ENCODE measurements around the gene POLL.
A peak's percentile ranks its signal among the peaks of the same experiment; 100 is the strongest.

POLL gene

GRCh38 chr10:101573885-101574753 lies 13.9 kb downstream of the POLL start:
- DNase-seq (ENCODE audit: low spot score), result no peak

GRCh38 chr10:101572785-101573184 lies 15.3 kb downstream of the POLL start:
- DNase-seq (ENCODE audit: low spot score), result no peak

- no peak for DNase-seq (ENCODE audit: low spot score)
Measured at GRCh38 chr10:101572126-101572525, 15.9 kb downstream of the POLL start.

DNA sequence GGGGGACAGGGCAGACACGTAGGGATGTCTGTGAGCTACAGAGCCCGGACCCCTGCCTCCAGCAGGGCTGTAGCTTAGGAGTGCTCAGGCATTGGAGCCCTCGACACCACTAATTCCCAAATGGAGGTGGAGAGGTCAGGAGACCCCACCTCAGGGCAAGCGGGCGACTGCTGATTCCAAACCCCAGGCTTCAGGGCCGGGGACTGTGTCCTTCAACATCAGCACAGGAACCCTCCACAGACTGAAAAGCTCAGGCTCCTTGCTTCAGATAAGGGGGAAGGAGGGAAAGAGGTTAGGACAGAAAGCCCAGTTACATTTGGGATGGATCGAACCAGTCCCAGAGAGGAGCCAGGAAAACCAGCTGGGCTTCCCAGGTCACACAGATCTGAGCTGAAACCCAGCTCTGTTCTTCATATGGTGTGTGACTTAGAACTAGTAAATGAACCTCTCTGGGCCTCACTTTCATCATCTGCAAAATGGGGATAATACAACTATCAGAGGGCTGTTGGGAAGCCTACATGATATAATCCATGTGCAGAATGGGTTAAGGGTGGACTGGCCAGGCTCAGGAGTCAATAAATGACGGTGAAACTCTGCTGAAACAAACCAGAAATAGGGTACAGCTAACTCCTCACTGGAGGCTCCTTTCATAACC lies 16.7 kb downstream of the POLL start:
- no peak for DNase-seq (ENCODE audit: low spot score)

- DNase-seq (ENCODE audit: low spot score), result peak; percentile 52
Measured at GRCh38 chr10:101570428-101571270, 17.4 kb downstream of the POLL start.

- DNase-seq (ENCODE audit: low spot score), result peak; percentile 89
Measured at GRCh38 chr10:101569622-101570427, 18.2 kb downstream of the POLL start.

GRCh38 chr10:101569323-101569621 lies 18.8 kb downstream of the POLL start:
- DNase-seq (ENCODE audit: low spot score), result no peak

DNA sequence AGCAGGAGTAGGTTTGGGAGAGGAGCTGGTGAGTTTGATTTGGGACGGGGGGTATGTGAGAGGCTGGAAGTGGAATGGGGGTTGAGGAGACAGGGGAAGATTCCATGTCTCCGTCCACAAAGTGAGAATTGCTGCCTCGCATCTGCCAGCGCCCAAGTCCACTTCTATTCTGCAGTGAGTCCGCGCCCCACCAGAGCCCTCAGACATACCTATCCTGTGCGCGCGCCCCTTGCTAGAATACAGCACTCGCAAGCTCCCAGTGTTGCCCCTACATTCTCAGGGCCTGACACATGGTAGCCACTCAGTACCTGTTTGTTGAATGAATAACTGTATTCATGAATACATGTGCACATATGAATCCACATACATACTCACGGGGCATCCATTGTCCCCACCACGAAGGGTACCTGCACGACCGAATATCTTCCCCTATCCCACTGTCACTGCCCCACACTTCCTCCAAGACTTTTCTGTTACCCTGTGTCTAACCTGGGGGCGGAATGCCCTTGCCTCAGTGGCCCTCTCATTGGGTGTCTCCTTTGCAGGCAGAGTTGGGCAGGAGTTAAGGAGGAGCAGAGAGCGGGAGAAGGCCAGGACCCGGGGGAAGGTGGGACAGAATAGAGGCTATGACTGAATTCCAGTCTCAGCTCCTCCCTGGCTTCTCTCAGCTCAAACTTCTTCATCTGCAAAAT lies 19.9 kb downstream of the POLL start:
- DNase-seq (ENCODE audit: low spot score), result no peak

DNA sequence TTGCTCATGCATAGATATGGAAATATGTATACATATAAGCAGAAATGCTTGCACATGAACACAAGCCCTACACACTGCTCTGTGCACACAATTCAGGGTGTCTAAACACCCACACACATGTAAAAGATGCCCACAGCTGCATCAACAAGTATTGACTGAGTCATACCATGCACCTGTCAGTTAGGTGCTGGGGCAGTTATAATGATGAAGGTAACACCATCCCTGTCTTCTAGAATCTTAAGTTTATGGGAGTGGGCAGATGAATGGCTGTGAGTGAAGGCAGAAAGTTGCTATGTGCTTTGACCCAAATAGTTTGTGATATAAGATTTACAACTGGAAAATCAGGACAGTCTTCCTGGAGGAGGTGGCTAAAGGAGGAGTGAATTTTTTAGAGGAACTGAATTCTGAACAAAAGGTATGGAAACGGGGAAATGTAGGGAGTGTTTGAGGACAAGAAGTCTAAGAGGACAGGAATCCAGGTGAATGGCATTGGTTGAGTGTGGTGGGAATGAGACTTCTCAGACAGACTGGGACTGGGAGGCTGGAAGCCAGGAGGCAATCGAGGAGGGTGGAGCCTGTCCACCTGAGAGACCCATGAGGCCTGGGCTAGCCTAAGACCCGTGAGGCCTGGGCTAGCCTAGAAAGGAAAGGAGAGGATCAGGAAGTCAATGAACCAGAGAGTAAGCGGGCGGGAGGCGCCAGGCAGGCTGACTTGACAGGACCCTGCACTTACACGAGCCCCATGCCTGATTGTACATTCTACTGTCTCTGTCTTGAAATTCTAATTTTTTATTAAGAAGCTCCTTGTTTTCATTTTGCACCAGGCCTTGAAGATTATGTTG lies 20.7 kb downstream of the POLL start:
- no peak for DNase-seq (ENCODE audit: low spot score)

DNA sequence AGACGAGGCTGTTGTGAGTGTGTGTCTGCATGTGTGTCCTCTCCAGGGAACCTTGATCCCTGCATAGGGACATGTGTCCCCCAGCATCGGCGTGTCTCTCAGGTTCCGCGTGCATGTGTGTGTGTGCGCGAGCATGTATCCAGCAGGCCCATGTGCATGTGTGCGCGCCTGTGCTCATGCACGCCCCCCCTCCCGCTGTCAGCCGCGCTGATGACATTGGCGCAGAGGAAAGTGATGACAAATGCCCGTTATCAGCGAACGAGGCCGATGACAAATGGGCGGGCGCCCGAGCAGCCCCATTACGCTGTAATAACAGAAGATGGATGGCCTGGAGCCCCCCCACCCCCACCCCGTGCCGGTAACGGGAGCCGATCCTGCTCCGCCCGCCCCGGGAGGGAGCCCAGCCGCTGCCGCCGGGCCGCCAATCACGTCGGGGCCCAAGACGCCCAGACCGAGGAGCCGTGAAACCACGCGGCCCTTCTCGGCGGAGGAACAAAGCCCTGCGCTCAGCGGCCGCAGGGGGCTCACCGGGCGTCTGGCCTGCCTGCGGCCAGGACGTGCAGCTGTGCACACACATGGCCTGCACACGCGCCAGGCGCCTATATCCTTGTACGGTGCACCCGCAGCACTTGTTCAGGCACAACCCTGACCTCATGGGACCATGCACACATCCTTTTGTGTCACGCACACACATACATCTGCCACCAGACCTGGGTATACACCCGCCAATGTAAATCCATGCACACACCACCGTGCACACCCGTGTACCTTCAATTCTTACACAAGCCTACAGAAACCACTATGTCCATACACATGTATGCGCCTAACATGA lies 21.5 kb downstream of the POLL start:
- no peak for DNase-seq (ENCODE audit: low spot score)

DNA sequence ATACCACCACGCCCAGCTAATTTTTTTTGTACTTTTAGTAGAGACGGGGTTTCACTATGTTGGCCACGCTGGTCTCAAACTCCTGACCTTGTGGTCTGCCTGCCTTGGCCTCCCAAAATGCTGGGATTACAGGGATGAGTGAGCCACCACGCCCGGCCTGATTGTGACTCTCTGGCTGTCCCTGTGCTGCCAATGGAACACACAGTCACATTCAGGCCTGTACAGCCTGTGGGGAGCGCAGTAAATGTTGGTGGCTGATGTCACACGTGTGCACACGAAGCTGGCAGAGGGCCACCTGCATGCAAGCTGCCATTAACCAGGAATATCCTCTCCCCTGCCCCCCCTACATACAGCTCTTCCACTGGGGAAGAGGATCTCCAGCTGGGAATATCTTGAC lies 22.1 kb downstream of the POLL start:
- DNase-seq (ENCODE audit: low spot score), result no peak

DNA sequence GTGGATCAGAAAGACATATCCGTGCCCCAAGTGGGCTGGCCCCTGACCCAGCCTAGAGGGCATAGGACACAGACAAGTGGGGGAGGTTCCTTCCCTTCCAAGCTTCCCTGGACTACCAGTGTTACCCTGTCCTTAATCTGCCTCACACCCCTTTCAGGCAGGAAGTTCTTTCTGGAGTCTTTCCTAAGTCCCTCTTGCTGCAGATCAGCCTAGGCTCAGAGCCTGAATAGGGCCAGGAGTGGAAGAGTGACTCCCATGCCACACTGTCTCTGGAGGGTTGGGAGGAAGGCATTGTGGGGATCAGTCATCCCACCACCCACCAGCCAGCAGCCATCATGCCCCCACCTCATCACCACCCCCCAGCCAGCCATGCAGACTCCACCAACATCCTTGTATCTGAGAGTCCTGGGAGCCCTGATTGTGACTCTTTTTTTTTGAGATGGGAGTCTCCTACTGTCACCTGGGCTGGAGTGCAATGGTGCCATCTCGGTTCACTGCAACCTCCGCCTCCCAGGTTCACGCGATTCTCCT lies 22.6 kb downstream of the POLL start:
- DNase-seq (ENCODE audit: low spot score), result no peak

DNA sequence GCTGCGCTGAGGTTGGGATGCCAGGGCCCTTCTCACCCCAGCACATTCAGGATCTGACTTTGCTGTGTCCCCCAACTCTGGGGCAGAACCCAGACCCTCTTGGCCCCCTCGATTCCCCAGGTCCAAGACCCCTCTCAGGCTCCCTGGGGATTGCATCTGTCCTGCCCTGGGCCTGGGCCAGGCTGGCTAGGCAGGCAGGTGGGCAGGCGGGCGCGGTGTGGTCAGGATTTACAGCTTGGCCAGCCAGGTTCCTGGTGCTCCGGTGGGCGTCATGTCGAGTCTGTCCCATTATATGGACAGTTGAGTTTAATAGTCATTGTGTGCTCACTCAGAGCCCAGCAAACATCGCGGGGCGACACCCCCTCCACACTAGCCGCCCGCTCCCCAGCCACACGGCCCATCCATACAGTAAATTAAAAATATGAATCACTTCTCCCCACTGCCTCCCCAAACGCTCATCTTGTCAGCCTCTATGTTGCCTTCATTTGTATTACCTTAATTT lies 23.5 kb downstream of the POLL start:
- DNase-seq (ENCODE audit: low spot score), result no peak

GRCh38 chr10:101563497-101564040 lies 24.5 kb downstream of the POLL start:
- no peak for DNase-seq (ENCODE audit: low spot score)

- DNase-seq (ENCODE audit: low spot score), result no peak
Measured at GRCh38 chr10:101563007-101563406, 25.1 kb downstream of the POLL start.

DNA sequence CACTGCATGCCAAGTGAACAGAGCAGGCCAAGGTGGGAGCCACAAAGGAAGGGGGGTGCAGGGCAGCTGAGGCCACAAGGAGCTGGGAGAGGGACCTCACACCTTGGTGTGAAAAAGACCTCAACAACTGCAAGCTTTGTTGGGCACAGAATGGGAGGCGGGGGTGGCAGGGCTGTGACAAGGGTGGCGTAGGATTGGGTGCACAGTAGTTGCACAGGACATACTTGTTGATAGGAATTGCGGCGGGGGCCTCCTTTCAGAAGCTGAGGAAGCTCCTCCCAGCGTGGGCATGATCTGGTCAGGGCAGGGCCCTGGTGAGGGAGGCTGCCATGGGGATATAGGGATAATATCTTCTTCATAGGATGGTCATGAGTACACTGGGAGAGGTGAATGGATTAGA lies 25.8 kb downstream of the POLL start:
- DNase-seq (ENCODE audit: low spot score), result no peak

DNA sequence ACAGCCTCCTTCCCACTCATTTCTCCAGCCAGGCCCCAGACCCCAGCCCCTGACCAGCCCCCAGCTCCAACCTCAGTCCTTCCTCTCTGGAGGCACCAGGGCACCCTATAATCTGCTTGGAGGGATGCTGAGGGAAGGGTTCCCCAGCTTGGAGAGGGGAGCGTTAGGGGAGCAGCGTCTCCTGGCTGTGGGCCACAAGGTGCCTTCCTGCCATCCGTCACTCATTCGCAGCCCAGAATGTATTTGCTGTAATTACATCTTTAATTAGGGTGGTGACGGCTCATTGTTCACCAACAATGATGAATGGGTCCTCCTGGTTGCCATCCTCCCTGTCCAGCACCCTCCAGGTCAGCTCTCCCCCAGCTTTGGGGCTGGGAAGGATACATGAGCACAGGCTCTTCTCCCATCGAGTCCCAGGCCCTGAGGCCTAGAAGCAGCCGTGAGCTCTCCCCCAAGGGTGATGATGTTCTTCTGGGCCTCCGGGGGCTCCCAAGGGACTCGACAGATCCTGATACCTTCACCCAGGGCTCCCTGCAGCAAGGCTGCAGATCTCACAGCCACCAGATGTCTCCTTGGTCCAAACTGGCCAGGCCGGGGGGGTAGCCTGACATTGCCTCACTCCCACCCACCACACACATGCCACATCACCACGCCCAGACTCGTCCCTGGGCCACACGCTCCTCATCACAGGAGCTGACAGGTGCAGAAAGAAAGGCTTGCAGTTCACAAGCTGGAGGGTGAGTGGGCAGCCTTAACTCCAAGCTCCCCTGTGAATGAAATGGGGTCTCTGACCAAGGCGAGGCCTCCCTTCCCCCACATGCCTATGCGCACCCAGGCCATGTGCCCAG lies 26.8 kb downstream of the POLL start:
- no peak for DNase-seq (ENCODE audit: low spot score)
